Progenitor cell of endocrine pancreas (in vitro differentiated cells): ENCODE measurements around the gene NFKB2. TPM values are rescaled to one million over a fixed set of nuclear protein-coding genes. Genes with fewer than 3 reads are reported as not detected.

Experiments used
- DNase-seq: peaks from one replicate; pipeline ENCODE4 v3.0.0; 2021; ENCODE audit warnings: low spot score; ENCODE audit not compliant: unreplicated experiment
- H3K27ac Mint-ChIP-seq: 2 replicates; pipeline ENCODE4 v1.8.0; 2021; ENCODE audit warnings: mild to moderate bottlenecking, moderate library complexity, mixed read lengths
- H3K27me3 Mint-ChIP-seq: 2 replicates; pipeline ENCODE4 v1.8.0; 2021; ENCODE audit warnings: mixed read lengths
- H3K36me3 Mint-ChIP-seq: 2 replicates; pipeline ENCODE4 v1.8.0; 2022; ENCODE audit warnings: mixed read lengths; ENCODE audit not compliant: insufficient read depth
- H3K4me1 Mint-ChIP-seq: 2 replicates; pipeline ENCODE4 v1.8.0; 2021; ENCODE audit warnings: low read depth, mixed read lengths
- H3K4me3 Mint-ChIP-seq: 2 replicates; pipeline ENCODE4 v1.8.0; 2021; ENCODE audit warnings: low read depth, mild to moderate bottlenecking, moderate library complexity, mixed read lengths
- H3K9me3 Mint-ChIP-seq: 2 replicates; pipeline ENCODE4 v1.8.0; 2021; ENCODE audit warnings: low read depth, mixed read lengths
- microRNA-seq: library from miRNA; unstranded; fragments of <30 nt; microRNA quantifications from one replicate; pipeline ENCODE4 v1.1.0, GENCODE V29; 2020; ENCODE audit warnings: borderline number of aligned reads; ENCODE audit not compliant: unreplicated experiment
- total RNA-seq: library from RNA; stranded (reverse); gene quantifications from 2 replicates; pipeline ENCODE4 v1.2.1, GENCODE V29; 2021
- TF ChIP-seq, protein P1 (sequence below): fragments of 200-600 bp; sonication (generic); IDR thresholded peaks from one replicate; pipeline ENCODE4 v1.5.0; 2021; ENCODE audit warnings: antibody characterized with exemption, mild to moderate bottlenecking; ENCODE audit not compliant: unreplicated experiment

Gene NFKB2
- total RNA-seq, 1 donor from 2014 or later, result 21.6 TPM

GRCh38 chr10:102449321-102450123, 54.0 kb downstream of the NFKB2 start:
- peak overlapping the region; percentile 90 for H3K4me3 Mint-ChIP-seq
- H3K36me3 Mint-ChIP-seq, result peaks cover 5% of the 10 kb centered on the region
- H3K27me3 Mint-ChIP-seq, result no peaks in the 10 kb centered on the region
- H3K27ac Mint-ChIP-seq, result peak overlapping the region; percentile 91
- H3K9me3 Mint-ChIP-seq, result no peaks in the 10 kb centered on the region
- H3K4me1 Mint-ChIP-seq, result peaks cover 20% of the 10 kb centered on the region
- peak; percentile 51 for DNase-seq
- TF ChIP-seq, protein P1, sequence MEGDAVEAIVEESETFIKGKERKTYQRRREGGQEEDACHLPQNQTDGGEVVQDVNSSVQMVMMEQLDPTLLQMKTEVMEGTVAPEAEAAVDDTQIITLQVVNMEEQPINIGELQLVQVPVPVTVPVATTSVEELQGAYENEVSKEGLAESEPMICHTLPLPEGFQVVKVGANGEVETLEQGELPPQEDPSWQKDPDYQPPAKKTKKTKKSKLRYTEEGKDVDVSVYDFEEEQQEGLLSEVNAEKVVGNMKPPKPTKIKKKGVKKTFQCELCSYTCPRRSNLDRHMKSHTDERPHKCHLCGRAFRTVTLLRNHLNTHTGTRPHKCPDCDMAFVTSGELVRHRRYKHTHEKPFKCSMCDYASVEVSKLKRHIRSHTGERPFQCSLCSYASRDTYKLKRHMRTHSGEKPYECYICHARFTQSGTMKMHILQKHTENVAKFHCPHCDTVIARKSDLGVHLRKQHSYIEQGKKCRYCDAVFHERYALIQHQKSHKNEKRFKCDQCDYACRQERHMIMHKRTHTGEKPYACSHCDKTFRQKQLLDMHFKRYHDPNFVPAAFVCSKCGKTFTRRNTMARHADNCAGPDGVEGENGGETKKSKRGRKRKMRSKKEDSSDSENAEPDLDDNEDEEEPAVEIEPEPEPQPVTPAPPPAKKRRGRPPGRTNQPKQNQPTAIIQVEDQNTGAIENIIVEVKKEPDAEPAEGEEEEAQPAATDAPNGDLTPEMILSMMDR, result no peak

DNA sequence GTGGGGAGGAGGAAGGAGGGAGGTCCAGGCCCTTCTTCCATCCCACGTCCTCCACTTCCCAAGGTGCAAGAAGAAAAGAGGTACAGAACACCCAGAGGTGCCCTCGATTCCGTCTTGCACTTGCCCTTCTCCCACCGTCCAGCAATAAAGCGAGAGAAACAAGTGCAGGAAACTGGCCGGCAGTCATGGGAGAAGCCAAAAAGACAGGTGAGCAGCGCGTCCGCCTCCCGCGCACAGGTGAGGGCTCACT, 54.5 kb downstream of the NFKB2 start:
- H3K36me3 Mint-ChIP-seq, result peaks cover 5% of the 10 kb centered on the region
- H3K27me3 Mint-ChIP-seq, result no peaks in the 10 kb centered on the region
- peaks cover 25% of the 10 kb centered on the region for H3K4me1 Mint-ChIP-seq
- no peak for DNase-seq
- TF ChIP-seq, protein P1, result no peak
- H3K4me3 Mint-ChIP-seq, result peak overlapping the region; percentile 90
- peak overlapping the region; percentile 91 for H3K27ac Mint-ChIP-seq
- no peaks in the 10 kb centered on the region for H3K9me3 Mint-ChIP-seq

DNA sequence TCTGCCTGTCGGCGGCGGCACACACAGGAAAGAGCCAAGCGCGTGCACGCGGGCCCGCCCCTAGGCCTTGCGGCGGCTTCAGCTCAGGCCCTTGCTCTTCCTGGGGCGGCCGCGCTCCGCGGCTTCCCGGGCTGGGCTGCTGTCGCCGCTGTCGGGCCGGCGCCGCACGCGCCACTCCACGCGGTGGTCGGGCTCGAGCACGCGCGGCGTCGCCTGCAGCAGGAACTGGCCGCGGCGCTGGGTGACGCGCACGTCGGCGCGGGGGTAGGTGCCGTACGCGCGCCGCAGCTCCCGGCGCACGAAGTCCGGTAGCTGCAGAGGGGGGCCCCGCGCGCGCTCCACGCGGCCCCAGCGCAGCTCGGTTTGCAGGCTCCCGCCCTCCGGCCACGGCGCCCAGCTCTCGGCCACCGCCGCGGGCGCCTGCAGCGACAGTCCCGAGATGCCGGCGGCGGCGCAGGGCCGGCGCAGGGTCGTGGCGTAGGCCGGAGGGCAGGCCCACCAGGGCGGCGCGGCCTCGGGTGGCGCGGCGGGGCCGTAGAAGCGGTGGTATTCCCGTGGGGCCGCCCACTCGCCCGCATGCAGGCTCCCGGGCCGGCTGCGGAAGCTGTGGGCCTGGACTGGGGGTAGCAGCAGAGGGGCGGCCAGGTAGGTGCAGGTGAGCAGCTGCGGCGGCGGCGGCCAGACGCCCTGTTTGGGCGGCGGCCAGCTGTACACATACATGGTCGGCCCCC, 55.0 kb downstream of the NFKB2 start:
- Mint-ChIP-seq H3K4me1 (peaks cover 27% of the 10 kb centered on the region), H3K27ac (peak overlapping the region; percentile 91), H3K9me3 (no peaks in the 10 kb centered on the region), H3K27me3 (no peaks in the 10 kb centered on the region), H3K36me3 (peaks cover 5% of the 10 kb centered on the region), H3K4me3 (peak overlapping the region; percentile 90)
- TF ChIP-seq, protein P1, result no peak
- DNase-seq, result peak; percentile 67

GRCh38 chr10:102451105-102451969, 55.8 kb downstream of the NFKB2 start, which contains the start of gene C10orf95:
Gene C10orf95 (minus strand): TSS chr10:102451543. CDS start chr10:102451093, 450 bp downstream.
- Mint-ChIP-seq H3K9me3 (no peaks in the 10 kb centered on the region), H3K4me1 (peaks cover 30% of the 10 kb centered on the region), H3K27ac (peak within 1 kb of the TSS; percentile 92), H3K4me3 (peak within 1 kb of the TSS; percentile 90), H3K36me3 (peaks cover 5% of the 10 kb centered on the region), H3K27me3 (no peaks in the 10 kb centered on the region)
- TF ChIP-seq, protein P1, result no peak
- DNase-seq, result no peak

Small RNA genes within 50 kb of the gene (microRNA-seq; reads per million reads assigned to microRNA genes)
- gene MIR146B, result 179 reads per million, percentile 62 among the genes with 10 or more reads in this experiment

Other genes starting within 250 kb of the NFKB2 start
- gene NOLC1, start 243.3 kb upstream of the NFKB2 start, total RNA-seq, result 64.7 and 68.9 TPM in 2 replicates
- not detected in 2 replicates for gene ELOVL3, start 169.4 kb upstream of the NFKB2 start, total RNA-seq
- gene PITX3, start 154.2 kb upstream of the NFKB2 start, total RNA-seq, result not detected in 2 replicates
- gene GBF1, start 150.2 kb upstream of the NFKB2 start, total RNA-seq, result 52.3 and 54.6 TPM in 2 replicates
- gene PSD, start 23.1 kb downstream of the NFKB2 start, total RNA-seq, result 8.9 and 10.7 TPM in 2 replicates
- 14.0 and 14.9 TPM in 2 replicates for gene FBXL15, start 25.1 kb downstream of the NFKB2 start, total RNA-seq
- 69.9 and 70.5 TPM in 2 replicates for gene CUEDC2, start 36.9 kb downstream of the NFKB2 start, total RNA-seq
- gene C10orf95, start 55.8 kb downstream of the NFKB2 start, total RNA-seq, result 0.73 and 0.77 TPM in 2 replicates
- 87.2 and 104 TPM in 2 replicates for gene ACTR1A, start 107.0 kb downstream of the NFKB2 start, total RNA-seq
- 23.0 and 25.8 TPM in 2 replicates for gene SUFU, start 108.3 kb downstream of the NFKB2 start, total RNA-seq
- 66.1 and 69.1 TPM in 2 replicates for gene TRIM8, start 248.8 kb downstream of the NFKB2 start, total RNA-seq